Ishikawa (cell line): Measurements from ENCODE around the gene CDH23.
A peak's percentile ranks its signal among the peaks of the same experiment; 100 is the strongest.

Experiments
- CEBPB ChIP-seq: IDR thresholded peaks from 2 replicates; pipeline ENCODE4 v1.6.1; 2012
- CREB1 ChIP-seq: IDR thresholded peaks from 2 replicates; pipeline ENCODE4 v1.6.1; 2012; ENCODE audit warnings: low read depth
- EGR1 ChIP-seq: IDR thresholded peaks from 2 replicates; pipeline ENCODE4 v1.6.1; 2012
- EP300 ChIP-seq: IDR thresholded peaks from 2 replicates; pipeline ENCODE4 v1.6.1; 2012; ENCODE audit warnings: borderline replicate concordance
- FOXM1 ChIP-seq: IDR thresholded peaks from 2 replicates; pipeline ENCODE4 v1.6.1; 2012; ENCODE audit warnings: low read depth, borderline replicate concordance
- MAX ChIP-seq: IDR thresholded peaks from 2 replicates; pipeline ENCODE4 v1.6.1; 2012
- NFIC ChIP-seq: IDR thresholded peaks from 2 replicates; pipeline ENCODE4 v1.6.1; 2012
- RAD21 ChIP-seq: IDR thresholded peaks from 2 replicates; pipeline ENCODE4 v1.6.1; 2012; ENCODE audit warnings: low read depth
- REST ChIP-seq: IDR thresholded peaks from 2 replicates; pipeline ENCODE4 v1.6.1; 2012; ENCODE audit warnings: low read depth, mild to moderate bottlenecking
- TAF1 ChIP-seq: IDR thresholded peaks from 2 replicates; pipeline ENCODE4 v1.6.1; 2012; ENCODE audit warnings: low read depth, mild to moderate bottlenecking
- TCF12 ChIP-seq: IDR thresholded peaks from 2 replicates; pipeline ENCODE4 v1.6.1; 2012; ENCODE audit warnings: low read depth
- TEAD4 ChIP-seq: IDR thresholded peaks from 2 replicates; pipeline ENCODE4 v1.6.1; 2012
- USF1 ChIP-seq: IDR thresholded peaks from 2 replicates; pipeline ENCODE4 v1.6.1; 2012
- YY1 ChIP-seq: IDR thresholded peaks from 2 replicates; pipeline ENCODE4 v1.6.1; 2012; ENCODE audit warnings: low read depth
- ZBTB7A ChIP-seq: IDR thresholded peaks from 2 replicates; pipeline ENCODE4 v1.6.1; 2012; ENCODE audit warnings: low read depth

The CDH23 gene

GRCh38 chr10:71468363-71469094 lies 71.8 kb downstream of the CDH23 start:
- TF ChIP-seq CREB1 = no peak
- no peak for TF ChIP-seq YY1
- no peak for TF ChIP-seq CEBPB
- TF ChIP-seq RAD21 = no peak
- no peak for TF ChIP-seq REST

GRCh38 chr10:71471006-71471405 lies 74.3 kb downstream of the CDH23 start:
- TF ChIP-seq EGR1 (no peak), TCF12 (no peak), EP300 (no peak), CREB1 (no peak), NFIC (no peak), USF1 (no peak), CEBPB (no peak), ZBTB7A (no peak), FOXM1 (no peak), TAF1 (no peak), TEAD4 (no peak), YY1 (no peak), RAD21 (no peak), MAX (no peak), REST (no peak)

GRCh38 chr10:71471957-71472365 lies 75.2 kb downstream of the CDH23 start:
- TF ChIP-seq NFIC (0 out of 2 replicates have a peak, but pooled peaks have one; percentile 9), ZBTB7A (no peak), TEAD4 (no peak)

- TF ChIP-seq ZBTB7A (no peak), TAF1 (no peak), EP300 (no peak), FOXM1 (no peak), EGR1 (no peak), NFIC (no peak), CEBPB (no peak), MAX (no peak)
These were observed 75.7 kb downstream of the CDH23 start for GRCh38 chr10:71472466-71472865.

GRCh38 chr10:71472912-71473311 lies 76.2 kb downstream of the CDH23 start:
- no peak for TF ChIP-seq USF1
- no peak for TF ChIP-seq CREB1
- TF ChIP-seq YY1 = no peak
- no peak for TF ChIP-seq TCF12
- TF ChIP-seq FOXM1 = no peak
- TF ChIP-seq EP300 = no peak
- no peak for TF ChIP-seq TAF1

- TF ChIP-seq MAX (no peak), ZBTB7A (no peak), NFIC (no peak)
These were observed 77.2 kb downstream of the CDH23 start for GRCh38 chr10:71473671-71474599.
